Osteoblast (primary cell): ENCODE measurements around the gene GAS7. TPM values are rescaled to one million over a fixed set of nuclear protein-coding genes. Genes with fewer than 3 reads are reported as not detected.

ENCODE experiments used
- DNase-seq: peaks from one replicate; pipeline ENCODE4 v3.0.0; 2011; ENCODE audit warnings: low spot score, mixed read lengths; ENCODE audit not compliant: insufficient read length; ENCODE audit errors: missing footprints
- H2AFZ ChIP-seq: 2 replicates; pipeline ENCODE4 v1.6.0; 2011; ENCODE audit warnings: mild to moderate bottlenecking, low read length
- H3K27ac ChIP-seq: 2 replicates; pipeline ENCODE4 v1.5.1; 2011; ENCODE audit warnings: mild to moderate bottlenecking, low read depth, low read length, moderate library complexity
- H3K27me3 ChIP-seq: 2 replicates; pipeline ENCODE4 v1.6.0; 2012; ENCODE audit warnings: mild to moderate bottlenecking, control low read depth, inconsistent platforms, low read length, moderate library complexity; ENCODE audit not compliant: insufficient read depth
- H3K36me3 ChIP-seq: 2 replicates; pipeline ENCODE4 v1.5.1; 2011; ENCODE audit warnings: mild to moderate bottlenecking, low read length, control low read depth, moderate library complexity; ENCODE audit not compliant: insufficient read depth
- H3K4me1 ChIP-seq: 2 replicates; pipeline ENCODE4 v1.5.1; 2011; ENCODE audit warnings: mild to moderate bottlenecking, low read length, control low read depth, moderate library complexity; ENCODE audit not compliant: insufficient read depth
- H3K4me2 ChIP-seq: 2 replicates; pipeline ENCODE4 v1.6.0; 2011; ENCODE audit warnings: mild to moderate bottlenecking, low read length; ENCODE audit not compliant: insufficient read depth
- H3K4me3 ChIP-seq: fragments of 200-600 bp; sonication (generic); 3 replicates; pipeline ENCODE4 v1.5.1; 2012; ENCODE audit warnings: mild to moderate bottlenecking, low read length, inconsistent platforms; ENCODE audit not compliant: insufficient read depth
- H3K79me2 ChIP-seq: 2 replicates; pipeline ENCODE4 v1.6.0; 2012; ENCODE audit warnings: mild to moderate bottlenecking, low read length, control low read depth, inconsistent platforms; ENCODE audit not compliant: insufficient read depth
- H3K9me3 ChIP-seq: 2 replicates; pipeline ENCODE4 v1.5.1; 2011; ENCODE audit warnings: low read depth, low read length, control low read depth
- H4K20me1 ChIP-seq: 2 replicates; pipeline ENCODE4 v1.6.0; 2012; ENCODE audit warnings: mild to moderate bottlenecking, low read length, control low read depth; ENCODE audit not compliant: insufficient read depth
- CTCF ChIP-seq: IDR thresholded peaks from 2 replicates; pipeline ENCODE4 v1.5.1; 2011; ENCODE audit warnings: mild to moderate bottlenecking, low read depth, low read length, moderate library complexity; ENCODE audit errors: extremely low read depth
- total RNA-seq: library from RNA; depleted of rRNA; stranded (reverse); fragments of >200 nt; gene quantifications from 2 replicates; pipeline ENCODE4 v1.2.3, GENCODE V29; 2012

GAS7 gene
- total RNA-seq, 1 donor = 3.6 TPM

GRCh38 chr17:10208604-10209193 is 10.3 kb upstream of the GAS7 start:
- Histone ChIP-seq H3K4me3 (no peak overlapping the region), H4K20me1 (no peaks in the 10 kb centered on the region), H3K36me3 (no peaks in the 10 kb centered on the region), H3K4me1 (no peaks in the 10 kb centered on the region), H3K4me2 (no peak overlapping the region), H3K9me3 (no peaks in the 10 kb centered on the region), H3K27ac (no peak overlapping the region), H2AFZ (no peak overlapping the region), H3K79me2 (no peaks in the 10 kb centered on the region), H3K27me3 (no peaks in the 10 kb centered on the region)
- no peak for TF ChIP-seq CTCF
- no peak for DNase-seq

GRCh38 chr17:10207153-10207552 is 8.7 kb upstream of the GAS7 start:
- no peak for TF ChIP-seq CTCF
- H3K27me3 ChIP-seq = no peaks in the 10 kb centered on the region
- no peaks in the 10 kb centered on the region for H3K4me1 ChIP-seq
- no peak overlapping the region for H3K4me2 ChIP-seq
- no peak overlapping the region for H3K27ac ChIP-seq
- no peaks in the 10 kb centered on the region for H3K9me3 ChIP-seq
- H3K36me3 ChIP-seq = no peaks in the 10 kb centered on the region
- no peaks in the 10 kb centered on the region for H3K79me2 ChIP-seq
- H3K4me3 ChIP-seq = no peak overlapping the region
- DNase-seq = no peak
- no peaks in the 10 kb centered on the region for H4K20me1 ChIP-seq
- H2AFZ ChIP-seq = no peak overlapping the region

- Histone ChIP-seq H3K9me3 (no peaks in the 10 kb centered on the region), H3K79me2 (no peaks in the 10 kb centered on the region), H3K27me3 (no peaks in the 10 kb centered on the region), H3K4me1 (no peaks in the 10 kb centered on the region), H4K20me1 (no peaks in the 10 kb centered on the region), H3K4me2 (no peak overlapping the region), H3K36me3 (no peaks in the 10 kb centered on the region), H3K27ac (no peak overlapping the region), H3K4me3 (no peak overlapping the region), H2AFZ (no peak overlapping the region)
- TF ChIP-seq CTCF = no peak
- no peak for DNase-seq
These were observed 7.3 kb upstream of the GAS7 start for GRCh38 chr17:10205549-10206185.

- H2AFZ ChIP-seq = no peak overlapping the region
- DNase-seq = peak; percentile 35
- peaks cover 10% of the 10 kb centered on the region for H3K27me3 ChIP-seq
- no peaks in the 10 kb centered on the region for H3K36me3 ChIP-seq
- H3K79me2 ChIP-seq = no peaks in the 10 kb centered on the region
- TF ChIP-seq CTCF = no peak
- no peak overlapping the region for H3K4me3 ChIP-seq
- no peaks in the 10 kb centered on the region for H4K20me1 ChIP-seq
- no peak overlapping the region for H3K27ac ChIP-seq
- H3K4me2 ChIP-seq = no peak overlapping the region
- no peaks in the 10 kb centered on the region for H3K4me1 ChIP-seq
- no peaks in the 10 kb centered on the region for H3K9me3 ChIP-seq
These were observed 3.3 kb upstream of the GAS7 start for GRCh38 chr17:10201680-10202079.
